ENCODE results near the gene ANXA4.

DNA sequence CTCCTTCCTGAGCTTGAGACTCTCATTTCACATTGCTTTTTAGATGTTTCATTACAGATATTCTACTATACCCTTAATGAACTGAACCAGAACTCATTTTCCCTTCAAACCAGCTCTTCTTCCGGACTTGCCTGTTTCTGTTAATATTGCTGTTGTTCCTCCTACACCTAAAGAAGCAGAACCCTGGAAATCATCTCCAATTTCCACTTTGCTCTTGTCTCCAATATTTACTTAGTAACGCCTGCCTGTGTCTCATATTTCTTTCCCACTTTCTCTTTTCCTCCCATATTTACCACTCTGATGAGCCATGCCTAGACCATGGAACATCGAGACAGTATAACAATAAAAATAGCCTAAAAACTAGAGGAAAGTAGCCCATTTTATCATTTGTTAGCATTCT lies 69.7 kb downstream of the ANXA4 start:
- no peak for TF ChIP-seq POLR2A (IDR thresholded peaks at IDR 0.05)
- TF ChIP-seq, protein P1, sequence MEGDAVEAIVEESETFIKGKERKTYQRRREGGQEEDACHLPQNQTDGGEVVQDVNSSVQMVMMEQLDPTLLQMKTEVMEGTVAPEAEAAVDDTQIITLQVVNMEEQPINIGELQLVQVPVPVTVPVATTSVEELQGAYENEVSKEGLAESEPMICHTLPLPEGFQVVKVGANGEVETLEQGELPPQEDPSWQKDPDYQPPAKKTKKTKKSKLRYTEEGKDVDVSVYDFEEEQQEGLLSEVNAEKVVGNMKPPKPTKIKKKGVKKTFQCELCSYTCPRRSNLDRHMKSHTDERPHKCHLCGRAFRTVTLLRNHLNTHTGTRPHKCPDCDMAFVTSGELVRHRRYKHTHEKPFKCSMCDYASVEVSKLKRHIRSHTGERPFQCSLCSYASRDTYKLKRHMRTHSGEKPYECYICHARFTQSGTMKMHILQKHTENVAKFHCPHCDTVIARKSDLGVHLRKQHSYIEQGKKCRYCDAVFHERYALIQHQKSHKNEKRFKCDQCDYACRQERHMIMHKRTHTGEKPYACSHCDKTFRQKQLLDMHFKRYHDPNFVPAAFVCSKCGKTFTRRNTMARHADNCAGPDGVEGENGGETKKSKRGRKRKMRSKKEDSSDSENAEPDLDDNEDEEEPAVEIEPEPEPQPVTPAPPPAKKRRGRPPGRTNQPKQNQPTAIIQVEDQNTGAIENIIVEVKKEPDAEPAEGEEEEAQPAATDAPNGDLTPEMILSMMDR (IDR thresholded peaks at IDR 0.05) = no peak

Measured in esophagus squamous epithelium (tissue), 4 donors.